GM23248 (cell line): Measurements from ENCODE around the gene EGLN1.

Source experiments
- EZH2 ChIP-seq: fragments of 200-600 bp; sonication (generic); IDR thresholded peaks from 2 replicates; pipeline ENCODE4 v1.6.1; 2018; ENCODE audit warnings: antibody characterized with exemption, mild to moderate bottlenecking; ENCODE audit not compliant: insufficient read depth, poor library complexity, severe bottlenecking
- EZH2phosphoT487 ChIP-seq: fragments of 200-600 bp; sonication (generic); IDR thresholded peaks from 2 replicates; pipeline ENCODE4 v1.6.1; 2018; ENCODE audit warnings: antibody characterized with exemption, moderate library complexity, mild to moderate bottlenecking, low read depth; ENCODE audit not compliant: insufficient read depth

DNA sequence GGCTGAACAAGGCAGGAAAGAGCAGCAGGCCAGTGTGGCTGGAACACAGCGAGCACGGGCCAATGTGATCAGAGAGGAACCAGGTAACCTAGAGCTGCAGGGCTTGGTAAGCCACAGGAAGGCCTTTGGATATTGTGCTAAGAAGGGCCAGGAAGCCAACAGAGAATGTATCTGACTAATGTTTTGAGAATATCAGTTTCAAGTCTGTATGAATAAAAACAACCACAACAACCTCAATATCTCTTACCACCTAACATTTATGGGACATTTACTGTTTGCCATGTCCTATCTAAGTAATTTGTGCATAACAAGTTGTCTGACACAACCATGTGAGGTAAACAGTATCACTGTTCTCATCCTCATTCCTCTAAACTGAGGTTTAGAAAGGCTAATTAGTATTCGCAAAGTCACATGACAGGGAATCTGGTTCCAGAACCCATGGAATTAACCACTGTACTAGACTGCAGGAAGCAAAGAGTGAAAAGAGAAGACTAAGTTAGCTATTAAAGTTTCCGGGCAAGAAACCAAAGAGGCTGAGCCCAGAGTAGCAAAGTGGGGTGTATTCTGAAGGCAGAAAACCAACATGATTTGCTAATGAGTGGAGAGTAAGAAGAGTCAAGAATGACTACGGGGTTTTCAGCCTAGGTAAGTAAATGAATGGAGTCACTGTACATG is 45.1 kb downstream of the EGLN1 start:
- no peak for TF ChIP-seq EZH2phosphoT487
- TF ChIP-seq EZH2: no peak
